Hepatic stellate cell (primary cell): Measurements from ENCODE around the gene KMT5C.

Experiments
- DNase-seq: peaks from one replicate; pipeline ENCODE4 v3.0.0; 2011; ENCODE audit warnings: low spot score

KMT5C gene

GRCh38 chr19:55386493-55386971, 46.9 kb downstream of the KMT5C start:
- DNase-seq: no peak

GRCh38 chr19:55387736-55388497, 48.2 kb downstream of the KMT5C start:
- no peak for DNase-seq

GRCh38 chr19:55389386-55390317, 50.0 kb downstream of the KMT5C start:
- DNase-seq: no peak

- DNase-seq: no peak
Measured at GRCh38 chr19:55390461-55390880, 50.8 kb downstream of the KMT5C start.

GRCh38 chr19:55391191-55391670, 51.6 kb downstream of the KMT5C start:
- DNase-seq: no peak

- no peak for DNase-seq
Measured at GRCh38 chr19:55391702-55392615, 52.3 kb downstream of the KMT5C start.

GRCh38 chr19:55392820-55393761, 53.4 kb downstream of the KMT5C start:
- DNase-seq: no peak
